HG03039 (cell line): ENCODE results near the gene DDC.

ENCODE experiments used
- ATAC-seq: cut with Tn5 transposase; IDR thresholded peaks from one replicate; pipeline ENCODE4 v1.9.1; 2021; ENCODE audit warnings: mild to moderate bottlenecking, moderate library complexity; ENCODE audit not compliant: unreplicated experiment

The DDC gene

DNA sequence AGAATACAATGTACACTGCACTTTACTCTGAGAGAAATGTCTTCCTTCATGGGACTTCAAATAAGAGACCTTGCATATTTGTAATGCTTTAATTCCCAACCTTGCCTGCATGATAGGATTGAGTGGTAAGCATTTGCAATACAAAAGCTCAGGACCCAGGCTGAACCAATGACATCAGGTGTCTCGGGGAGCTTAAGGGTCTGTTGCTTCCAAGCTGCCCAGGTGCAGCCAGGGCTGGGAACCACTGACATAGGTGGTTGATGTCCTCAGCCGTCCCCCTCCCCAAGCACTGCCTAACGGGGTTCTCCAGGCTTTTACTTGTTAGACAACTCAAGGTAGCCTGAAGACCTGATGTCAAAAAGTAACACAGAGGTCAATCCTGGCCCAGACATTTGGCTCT lies 144.2 kb downstream of the DDC start:
- ATAC-seq = no peak

GRCh38 chr7:50418526-50419290 lies 146.5 kb downstream of the DDC start:
- ATAC-seq = no peak

DNA sequence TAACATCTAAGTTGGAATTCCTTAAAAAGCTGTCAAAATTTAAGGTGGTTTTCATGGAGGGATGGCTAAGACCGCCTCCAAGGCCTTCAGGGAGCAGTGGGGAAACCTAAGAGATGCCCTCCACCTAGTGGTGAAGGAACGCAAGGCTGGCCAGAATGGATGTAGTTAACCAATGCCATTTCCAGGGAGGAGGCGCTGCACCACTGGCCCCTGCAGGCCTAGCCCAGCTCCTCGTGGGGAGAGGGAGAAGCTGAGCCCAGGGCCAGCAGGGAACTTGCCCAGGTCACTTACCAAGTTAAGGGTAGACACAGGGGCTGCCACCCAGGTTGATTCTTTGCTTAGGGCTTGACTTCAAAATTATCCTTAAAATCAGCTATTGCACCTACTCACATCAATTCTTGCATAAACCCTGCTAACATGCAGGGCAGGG lies 147.1 kb downstream of the DDC start:
- peak; percentile 86 for ATAC-seq

- ATAC-seq = peak; percentile 75
These were observed 148.6 kb downstream of the DDC start for GRCh38 chr7:50416527-50417182.

DNA sequence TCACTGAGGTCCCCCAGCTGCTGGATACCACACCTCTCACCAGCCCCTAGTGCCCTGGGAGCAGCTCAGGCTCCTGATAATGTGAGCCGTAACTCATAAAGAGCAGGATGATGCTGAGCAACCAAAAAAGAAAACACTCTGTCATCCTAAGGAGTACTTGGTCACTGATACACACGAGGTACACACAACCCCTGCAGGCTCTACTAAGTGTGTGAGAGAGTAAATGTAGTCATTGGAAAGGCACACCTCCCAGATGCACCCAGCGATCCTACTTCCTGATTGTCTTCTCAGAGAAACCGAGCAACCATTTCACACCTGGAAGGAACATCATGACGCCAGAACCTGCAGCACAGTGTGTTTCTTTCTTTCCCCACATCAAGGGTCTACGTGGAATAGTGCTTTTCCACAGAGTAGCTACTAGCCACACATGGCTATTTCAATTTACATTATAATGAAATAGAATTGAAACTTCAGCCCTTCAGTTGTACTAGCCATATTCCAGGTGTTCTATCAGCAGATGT lies 149.3 kb downstream of the DDC start:
- ATAC-seq = no peak

- no peak for ATAC-seq
These were observed 151.6 kb downstream of the DDC start for GRCh38 chr7:50413561-50413960.

DNA sequence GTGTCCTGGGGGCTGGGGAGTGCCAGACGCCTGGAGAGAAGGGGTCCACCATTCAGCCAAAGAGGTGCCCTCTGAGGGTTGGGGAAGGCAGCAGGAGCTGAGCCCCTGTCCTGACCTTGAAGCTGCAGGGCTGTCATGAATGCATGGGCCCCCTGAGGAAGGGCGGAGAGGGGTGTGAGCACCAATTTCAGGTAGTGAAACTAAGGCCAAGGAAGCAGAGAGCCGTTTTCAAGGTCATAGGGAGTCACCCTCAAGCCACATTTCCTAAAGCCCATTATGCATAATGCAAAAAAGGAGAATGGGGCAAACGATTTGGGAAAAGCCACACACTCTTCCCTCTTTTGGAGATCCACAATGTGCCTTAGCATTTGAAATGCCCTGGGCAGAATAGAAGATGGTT lies 152.2 kb downstream of the DDC start:
- no peak for ATAC-seq

DNA sequence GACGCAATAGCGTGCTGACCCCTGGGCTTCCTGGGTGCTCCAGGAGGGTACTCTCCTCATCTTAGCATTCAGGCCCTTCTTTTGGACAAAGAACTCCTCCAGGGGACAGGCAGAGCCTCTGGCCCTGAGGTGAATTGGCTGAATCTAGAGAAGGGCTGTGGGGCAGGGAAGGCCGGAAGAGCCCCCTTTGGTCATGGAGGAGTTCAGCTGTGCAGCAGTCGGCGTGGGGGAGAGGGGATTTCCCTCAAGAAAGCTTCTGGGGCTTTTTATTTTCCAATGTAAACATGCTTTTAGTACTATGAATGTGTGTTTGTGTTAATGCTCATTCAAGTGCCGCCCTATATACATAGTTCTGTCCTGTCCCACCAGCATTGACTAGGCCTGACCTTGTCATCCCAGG lies 153.9 kb downstream of the DDC start:
- no peak for ATAC-seq

- ATAC-seq = peak; percentile 52
These were observed 155.1 kb downstream of the DDC start for GRCh38 chr7:50409856-50410745.
